OCI-LY3 (cell line): ENCODE results near the gene NOG.

Source experiments
- EZH2phosphoT487 ChIP-seq: fragments of 200-600 bp; shearing (Covaris generic); IDR thresholded peaks from 2 replicates; pipeline ENCODE4 v1.6.1; 2018; ENCODE audit warnings: antibody characterized with exemption, mixed run types, low read depth
- TF ChIP-seq, protein P1 (sequence below): fragments of 200-600, 300-600 bp; sonication (generic); IDR thresholded peaks from 2 replicates; pipeline ENCODE4 v1.5.1; 2014; ENCODE audit warnings: antibody characterized with exemption, low read length, low read depth

DNA sequence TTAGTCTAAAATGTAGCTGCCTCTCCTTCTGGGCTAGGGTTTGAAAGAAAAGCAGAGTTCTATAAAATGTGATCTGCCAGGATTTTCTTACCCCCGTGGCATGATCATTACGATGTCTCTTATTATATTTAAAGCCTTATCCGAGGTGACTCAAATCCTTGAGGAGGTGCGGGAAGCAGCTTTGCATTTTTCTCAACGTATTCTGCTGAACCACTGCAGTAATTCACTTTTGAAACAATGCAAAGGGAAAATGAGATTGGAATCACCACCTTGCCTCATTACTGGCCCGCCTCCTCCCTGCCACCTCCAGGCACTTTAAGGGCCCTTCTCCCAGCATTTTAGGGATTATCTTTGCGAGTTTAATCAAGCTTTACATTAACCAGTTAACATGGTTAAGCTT is 9.7 kb upstream of the NOG start:
- TF ChIP-seq, protein P1, sequence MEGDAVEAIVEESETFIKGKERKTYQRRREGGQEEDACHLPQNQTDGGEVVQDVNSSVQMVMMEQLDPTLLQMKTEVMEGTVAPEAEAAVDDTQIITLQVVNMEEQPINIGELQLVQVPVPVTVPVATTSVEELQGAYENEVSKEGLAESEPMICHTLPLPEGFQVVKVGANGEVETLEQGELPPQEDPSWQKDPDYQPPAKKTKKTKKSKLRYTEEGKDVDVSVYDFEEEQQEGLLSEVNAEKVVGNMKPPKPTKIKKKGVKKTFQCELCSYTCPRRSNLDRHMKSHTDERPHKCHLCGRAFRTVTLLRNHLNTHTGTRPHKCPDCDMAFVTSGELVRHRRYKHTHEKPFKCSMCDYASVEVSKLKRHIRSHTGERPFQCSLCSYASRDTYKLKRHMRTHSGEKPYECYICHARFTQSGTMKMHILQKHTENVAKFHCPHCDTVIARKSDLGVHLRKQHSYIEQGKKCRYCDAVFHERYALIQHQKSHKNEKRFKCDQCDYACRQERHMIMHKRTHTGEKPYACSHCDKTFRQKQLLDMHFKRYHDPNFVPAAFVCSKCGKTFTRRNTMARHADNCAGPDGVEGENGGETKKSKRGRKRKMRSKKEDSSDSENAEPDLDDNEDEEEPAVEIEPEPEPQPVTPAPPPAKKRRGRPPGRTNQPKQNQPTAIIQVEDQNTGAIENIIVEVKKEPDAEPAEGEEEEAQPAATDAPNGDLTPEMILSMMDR, result no peak
- no peak for TF ChIP-seq EZH2phosphoT487
